ENCODE results near the gene BBOF1.

DNA sequence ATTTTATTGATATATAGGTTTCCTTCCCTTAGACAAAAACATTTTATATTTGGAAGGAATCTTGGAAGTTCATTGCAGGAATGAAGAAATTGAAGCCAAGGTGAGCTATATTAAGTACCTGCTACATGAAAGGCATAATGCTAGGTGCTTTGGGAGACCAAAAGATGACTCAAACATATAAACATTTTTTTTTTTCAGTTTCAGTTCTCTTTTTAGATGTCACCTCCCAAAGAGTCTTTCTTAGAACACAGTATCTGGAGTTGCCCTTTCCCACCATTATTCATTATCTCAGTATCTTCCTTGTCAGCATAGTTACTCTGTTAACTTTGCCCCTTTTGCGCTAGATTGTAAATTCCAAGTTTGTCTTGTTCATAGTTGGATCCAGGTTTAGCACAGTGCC, 66.7 kb downstream of the BBOF1 start:
- TF ChIP-seq CTCF (IDR thresholded peaks at IDR 0.05) (no peak), POLR2A (IDR thresholded peaks at IDR 0.05) (no peak)

Measured in adrenal gland (tissue), 5 donors.